GM10266 (cell line): ENCODE data around the gene SBK2.
"Not testable (repeated sequence)": the region's sequence is repeated elsewhere in the genome, so short reads cannot be mapped to it uniquely, and the experiment has no call there.

ENCODE experiments used
- DNase-seq: peaks from one replicate; pipeline ENCODE4 v3.0.0; 2012; ENCODE audit errors: extremely low spot score
- CTCF ChIP-seq: IDR thresholded peaks from 2 replicates; pipeline ENCODE4 v1.5.1; 2012; ENCODE audit warnings: mild to moderate bottlenecking, low read depth; ENCODE audit not compliant: control insufficient read depth, insufficient read depth; ENCODE audit errors: missing control alignments

Gene SBK2

DNA sequence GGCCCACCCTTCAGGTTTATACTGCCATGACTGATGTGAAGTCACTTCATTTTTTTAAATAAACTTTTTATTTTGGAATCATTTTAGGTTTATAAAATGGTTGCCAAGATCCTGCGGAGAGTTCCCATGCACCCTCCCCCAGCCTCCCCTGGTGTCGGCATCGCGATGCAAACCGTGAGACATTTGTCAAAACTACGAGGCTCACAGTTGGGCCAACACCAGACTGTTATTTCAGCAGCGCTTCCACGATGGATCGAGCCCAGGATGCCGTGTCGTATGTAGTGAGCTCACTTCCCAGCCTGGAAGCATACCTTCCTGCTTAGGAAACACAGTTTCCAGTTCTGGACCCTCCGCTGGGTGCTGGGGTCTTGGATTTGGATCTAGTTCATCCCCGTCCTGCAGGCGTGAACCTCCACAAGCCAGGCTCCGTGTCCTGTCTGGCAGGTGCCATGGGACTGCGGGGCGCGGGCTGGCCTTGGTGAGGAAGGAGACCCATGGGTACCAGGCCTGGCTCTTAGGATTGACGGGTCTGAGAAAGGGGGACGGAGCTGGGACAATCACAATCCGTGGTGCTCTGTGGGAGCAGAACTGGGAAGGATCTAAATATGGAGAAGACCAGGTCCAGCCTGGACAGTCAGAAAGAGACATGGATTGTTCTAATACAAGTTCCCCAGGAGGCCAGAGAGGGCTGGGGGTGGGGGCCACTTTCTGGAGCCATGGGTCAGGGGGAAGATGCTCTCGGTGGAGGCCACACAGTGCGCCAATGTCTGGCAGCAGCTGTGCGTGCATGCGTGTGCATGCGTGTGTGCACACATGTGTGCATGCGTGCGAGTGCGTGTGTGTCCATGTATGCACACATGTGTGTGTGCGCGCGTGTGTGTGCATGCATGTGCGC is 2.4 kb upstream of the SBK2 start:
- no peak for DNase-seq
- TF ChIP-seq CTCF = no peak

DNA sequence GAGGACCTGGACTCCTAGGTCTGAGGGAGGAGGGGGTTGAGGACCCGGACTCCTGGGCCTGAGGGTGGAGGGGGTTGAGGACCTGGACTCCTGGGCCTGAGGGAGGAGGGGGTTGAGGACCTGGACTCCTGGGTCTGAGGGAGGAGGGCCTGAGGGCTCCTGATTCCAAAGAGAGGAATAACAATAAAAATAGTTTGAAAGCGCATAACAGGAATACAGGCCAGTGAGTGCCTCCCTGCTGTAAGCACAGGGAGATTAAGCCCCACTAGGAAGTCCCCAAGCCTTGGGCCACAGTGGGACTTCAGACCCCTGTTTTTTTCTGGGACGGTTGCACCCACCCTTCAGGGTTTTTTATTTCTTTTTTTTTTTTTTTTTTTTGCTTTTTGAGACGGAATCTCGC is 1.2 kb upstream of the SBK2 start:
- no peak for TF ChIP-seq CTCF
- no peak for DNase-seq

GRCh38 chr19:55537741-55538111 is 793 bp upstream of the SBK2 start:
- TF ChIP-seq CTCF = no peak
- no peak for DNase-seq

DNA sequence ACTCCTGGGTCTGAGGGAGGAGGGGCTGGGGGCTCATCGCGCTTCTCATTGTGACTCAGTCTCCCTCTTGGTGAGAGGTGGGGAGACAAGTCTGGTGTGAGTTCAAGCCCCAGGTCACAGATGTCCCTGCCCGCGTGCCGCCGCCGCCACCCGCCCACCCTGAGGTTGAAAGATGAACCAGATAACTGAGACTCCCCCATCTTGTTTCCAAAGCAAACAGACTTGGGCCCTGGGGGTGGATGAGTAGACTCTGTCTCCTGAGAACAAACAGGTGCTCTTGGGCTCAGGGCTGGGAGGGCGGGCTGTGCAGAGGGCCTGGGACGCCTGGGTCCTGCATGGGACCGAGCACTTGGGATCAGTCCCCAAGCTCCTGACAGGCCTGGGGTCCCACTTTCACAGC is 567 bp downstream of the SBK2 start:
- no peak for TF ChIP-seq CTCF
- no peak for DNase-seq

DNA sequence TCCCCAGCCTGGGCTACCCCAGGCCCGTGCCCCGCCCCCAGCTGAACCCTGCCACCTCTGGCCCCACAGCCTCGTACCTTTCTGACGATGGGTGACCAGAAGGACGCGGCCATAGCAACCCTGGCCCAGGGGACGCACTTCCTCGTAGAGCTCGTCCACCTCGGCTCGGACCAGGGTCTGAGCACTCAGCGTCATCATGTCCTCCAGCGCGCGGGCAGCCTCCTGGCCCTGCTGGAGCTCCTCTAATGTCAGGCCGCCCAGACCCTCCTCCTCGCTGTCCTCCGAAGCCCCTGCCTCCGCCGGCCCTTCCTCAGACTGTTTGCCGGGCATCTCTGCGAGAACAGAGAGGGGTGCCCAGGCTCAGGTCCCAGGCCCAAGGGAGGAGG is 975 bp downstream of the SBK2 start:
- TF ChIP-seq CTCF = no peak
- no peak for DNase-seq

DNA sequence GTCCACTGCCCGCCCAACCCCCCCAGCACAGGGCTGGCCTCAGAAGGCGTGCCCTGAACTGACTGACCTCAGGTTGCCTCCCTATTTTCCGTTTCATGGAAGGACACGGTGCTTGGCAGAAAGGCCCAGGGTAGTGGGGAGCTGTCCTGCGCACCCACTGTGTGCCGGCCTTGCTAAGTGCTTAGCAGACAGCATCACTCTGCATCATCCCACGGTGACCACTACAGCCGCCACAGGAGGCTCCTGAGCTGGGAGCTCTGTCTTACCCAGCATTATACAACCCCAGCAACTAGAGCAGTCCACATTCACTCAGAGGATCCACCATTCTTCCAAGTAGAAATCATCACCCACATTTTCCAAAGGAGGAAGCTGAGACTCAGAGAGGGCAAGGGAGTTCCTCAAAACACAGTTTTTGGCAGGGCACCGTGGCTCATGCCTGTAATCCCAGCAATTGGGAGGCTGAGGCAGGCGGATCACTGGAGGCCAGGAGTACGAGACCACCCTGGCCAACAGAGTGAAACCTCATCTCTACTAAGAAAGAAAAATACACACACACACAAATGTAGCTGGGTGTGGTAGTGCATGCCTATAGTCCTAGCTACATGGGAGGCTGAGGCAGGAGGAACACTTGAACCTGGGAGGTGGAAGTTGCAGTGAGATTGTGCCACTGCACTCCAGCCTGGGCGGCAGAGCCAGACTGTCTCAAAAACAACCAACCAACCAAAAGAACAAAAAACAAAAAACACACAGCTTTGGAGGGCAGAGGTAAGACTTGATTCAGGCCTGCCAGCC is 1.6 kb downstream of the SBK2 start:
- TF ChIP-seq CTCF = no peak
- DNase-seq = no peak

DNA sequence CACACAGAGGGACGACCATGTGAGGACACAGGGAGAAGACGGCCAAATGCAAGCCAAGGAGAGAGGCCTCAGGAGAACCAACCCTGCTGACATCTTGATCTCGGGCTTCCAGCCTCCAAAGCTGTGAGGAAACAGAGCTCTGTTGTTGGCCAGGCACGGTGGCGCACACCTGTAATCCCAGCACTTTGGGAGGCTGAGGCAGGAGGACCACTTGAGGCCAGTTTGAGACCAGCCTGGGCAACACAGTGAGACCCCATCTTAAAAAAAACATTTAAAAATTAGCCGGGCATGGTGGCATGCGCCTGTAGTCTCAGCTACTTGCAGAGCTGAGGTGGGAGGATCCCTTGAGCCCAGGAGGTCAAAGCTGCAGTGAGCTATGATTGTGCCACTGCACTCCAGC is 2.7 kb downstream of the SBK2 start:
- DNase-seq = not testable (repeated sequence)
